Left renal cortex interstitium (tissue), 4 donors: ENCODE data around the gene DPH1. TPM values are rescaled to one million over a fixed set of nuclear protein-coding genes. Genes with fewer than 3 reads are reported as not detected.

Source experiments
- DNase-seq, 4 donors: peaks; one replicate each; pipeline ENCODE4 v3.0.0-alpha.2; 2013; ENCODE audit warnings: low read depth in 4 of 4, low spot score in 2 of 4, missing footprints in 1 of 4
- polyA plus RNA-seq, 4 donors: library from polyadenylated mRNA; unstranded; fragments of 120-200 nt; gene quantifications; one replicate each; pipeline ENCODE4 v1.2.1, GENCODE V29; 2013; ENCODE audit not compliant: insufficient read length in 4 of 4

The DPH1 gene
- polyA plus RNA-seq, 4 donors, result 33.1 to 72.4 (median 51.4) TPM

GRCh38 chr17:2048805-2049204 is 18.9 kb downstream of the DPH1 start:
- DNase-seq, result no peak

DNA sequence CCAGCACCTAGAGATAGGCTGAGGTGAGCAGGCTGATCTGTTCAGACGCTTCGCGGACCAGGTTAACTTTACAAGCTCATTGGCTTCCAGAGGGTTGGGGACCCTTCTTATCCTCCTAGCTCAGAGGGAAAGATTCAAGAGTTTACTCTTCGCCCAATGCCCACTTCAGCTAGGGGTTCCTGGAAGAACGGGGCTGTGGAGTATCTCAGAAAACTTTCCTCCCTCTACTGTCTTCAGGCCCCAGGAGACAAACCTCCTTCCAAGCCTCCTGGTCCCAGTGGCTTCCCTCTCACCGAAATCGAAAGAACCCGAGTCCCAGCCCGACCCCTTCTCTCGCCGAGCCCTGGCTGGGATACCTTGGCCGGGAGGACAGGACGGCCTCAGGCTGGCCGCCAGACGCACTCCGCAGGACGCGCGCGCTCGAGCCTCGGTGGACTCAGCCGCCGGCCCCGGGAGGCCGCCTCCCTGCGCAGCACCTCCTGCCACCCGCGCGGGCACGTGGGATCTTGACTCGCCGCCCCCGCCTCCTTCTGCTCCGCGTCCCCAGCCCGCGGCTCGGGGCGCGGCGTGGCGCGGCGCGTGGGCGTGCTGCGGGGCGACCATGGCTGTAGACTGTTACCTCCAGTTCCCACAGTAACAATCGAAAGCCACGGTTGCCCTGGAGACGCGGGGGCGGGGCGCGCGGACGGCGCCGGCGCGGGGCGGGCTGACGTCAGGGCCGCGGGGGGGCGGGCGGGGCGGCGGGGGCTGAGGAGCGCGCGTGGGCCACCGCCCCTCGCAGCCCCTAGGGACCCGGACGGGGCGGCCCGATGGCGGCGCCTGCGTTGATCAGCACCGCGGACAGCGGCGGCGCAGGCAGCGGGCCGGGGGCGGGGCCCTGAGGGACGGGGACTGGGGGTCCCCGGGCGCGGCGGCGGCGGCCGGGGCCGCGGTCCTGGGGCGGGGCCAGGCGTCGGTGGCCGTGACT is 19.7 kb downstream of the DPH1 start:
- DNase-seq, result no peak

DNA sequence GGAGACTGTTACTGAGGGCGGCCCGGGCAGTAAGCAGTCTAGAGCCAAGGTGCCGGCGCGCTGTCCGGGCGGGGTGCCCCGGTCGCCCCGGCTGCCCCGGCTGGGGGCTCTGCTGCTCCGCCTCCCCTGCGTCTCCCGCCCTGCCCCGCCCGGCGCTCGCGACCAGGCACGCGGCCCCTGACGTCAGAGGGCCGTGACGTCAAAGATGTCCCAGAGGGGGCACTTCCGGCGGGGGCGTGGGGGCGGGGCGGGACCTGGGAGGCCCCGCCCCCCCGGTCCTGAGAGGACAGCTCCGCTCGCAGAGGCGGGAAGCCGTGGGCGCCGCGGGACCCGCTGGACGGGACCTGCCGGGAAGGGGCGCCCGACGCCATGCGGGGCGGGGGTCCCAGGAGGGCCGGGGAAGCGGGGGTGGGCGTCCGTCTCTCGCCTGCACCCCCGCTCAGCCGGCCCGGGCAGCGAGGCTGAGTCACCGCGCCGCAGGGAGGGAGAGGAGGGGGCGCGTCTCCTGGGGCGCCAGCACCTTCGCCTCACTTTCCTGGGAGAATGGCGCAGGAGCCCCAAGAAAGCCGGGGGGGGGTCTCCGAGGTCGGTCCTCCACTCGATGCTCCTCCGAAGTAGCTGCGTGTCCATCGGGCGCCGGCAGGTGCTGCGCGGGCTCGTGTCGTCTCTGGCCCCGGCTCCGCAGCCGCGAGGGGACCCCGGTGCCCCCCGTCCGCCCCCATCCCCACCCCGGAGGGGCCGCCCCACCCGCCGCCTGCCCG is 20.5 kb downstream of the DPH1 start:
- DNase-seq, result no peak

- no peak for DNase-seq
Measured at GRCh38 chr17:2051061-2051932, 21.3 kb downstream of the DPH1 start.

GRCh38 chr17:2051933-2052559 is 22.1 kb downstream of the DPH1 start:
- DNase-seq, result no peak

GRCh38 chr17:2053380-2054261 is 23.7 kb downstream of the DPH1 start:
- DNase-seq, result no peak

- DNase-seq, result no peak
Measured at GRCh38 chr17:2054262-2054511, 24.2 kb downstream of the DPH1 start.

DNA sequence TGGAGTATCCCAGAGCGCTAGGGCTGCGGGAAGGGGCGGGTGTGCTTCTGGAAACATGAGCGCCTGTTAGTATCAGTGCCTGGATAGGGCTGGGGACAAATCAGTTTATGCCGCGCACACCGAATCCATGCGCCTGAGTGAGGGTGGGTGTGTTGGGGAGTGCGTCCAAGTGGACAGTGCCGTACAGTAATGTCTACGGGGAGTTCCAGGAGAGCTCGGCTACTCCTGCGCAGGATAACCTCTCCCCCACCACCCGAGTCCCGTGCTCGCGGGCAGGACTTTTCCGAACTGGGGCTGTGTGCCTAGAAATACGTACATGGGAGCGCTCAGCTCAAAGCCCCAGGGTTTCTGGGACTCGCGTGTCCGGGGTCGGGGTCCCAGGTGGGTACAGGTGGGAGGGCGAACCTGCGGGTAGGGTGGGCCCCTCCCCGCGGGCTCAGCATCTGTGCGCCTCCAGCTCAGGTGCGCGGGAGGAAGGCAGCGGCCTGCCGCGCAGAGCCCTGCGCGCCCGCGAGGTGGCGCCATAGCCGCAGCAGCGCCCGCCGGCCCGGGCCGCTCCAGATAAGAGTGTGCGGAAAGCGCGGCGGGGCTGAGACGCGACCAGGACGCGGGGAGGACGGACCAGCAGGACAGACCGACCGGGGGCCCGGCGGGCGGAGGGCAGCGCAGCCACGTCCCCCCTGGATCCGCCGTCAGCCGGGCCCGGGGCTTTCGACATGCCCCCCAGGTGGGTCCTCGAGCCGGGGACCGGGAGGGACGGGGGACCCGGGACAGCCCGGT is 24.7 kb downstream of the DPH1 start, which contains the start of gene HIC1:
HIC1 (plus strand) TSS at position 592 of the 780 bp plus-strand sequence. CDS start 1,588 bp downstream, outside the sequence.
- DNase-seq, result no peak

GRCh38 chr17:2055292-2056205 is 25.6 kb downstream of the DPH1 start:
- DNase-seq, result no peak

GRCh38 chr17:2056206-2057174 is 26.5 kb downstream of the DPH1 start:
- no peak for DNase-seq

DNA sequence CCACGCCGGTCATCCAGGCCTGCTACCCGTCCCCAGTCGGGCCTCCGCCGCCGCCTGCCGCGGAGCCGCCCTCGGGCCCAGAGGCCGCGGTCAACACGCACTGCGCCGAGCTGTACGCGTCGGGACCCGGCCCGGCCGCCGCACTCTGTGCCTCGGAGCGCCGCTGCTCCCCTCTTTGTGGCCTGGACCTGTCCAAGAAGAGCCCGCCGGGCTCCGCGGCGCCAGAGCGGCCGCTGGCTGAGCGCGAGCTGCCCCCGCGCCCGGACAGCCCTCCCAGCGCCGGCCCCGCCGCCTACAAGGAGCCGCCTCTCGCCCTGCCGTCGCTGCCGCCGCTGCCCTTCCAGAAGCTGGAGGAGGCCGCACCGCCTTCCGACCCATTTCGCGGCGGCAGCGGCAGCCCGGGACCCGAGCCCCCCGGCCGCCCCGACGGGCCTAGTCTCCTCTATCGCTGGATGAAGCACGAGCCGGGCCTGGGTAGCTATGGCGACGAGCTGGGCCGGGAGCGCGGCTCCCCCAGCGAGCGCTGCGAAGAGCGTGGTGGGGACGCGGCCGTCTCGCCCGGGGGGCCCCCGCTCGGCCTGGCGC is 27.3 kb downstream of the DPH1 start:
- no peak for DNase-seq

GRCh38 chr17:2057760-2058585 is 28.0 kb downstream of the DPH1 start:
- DNase-seq, result no peak

DNA sequence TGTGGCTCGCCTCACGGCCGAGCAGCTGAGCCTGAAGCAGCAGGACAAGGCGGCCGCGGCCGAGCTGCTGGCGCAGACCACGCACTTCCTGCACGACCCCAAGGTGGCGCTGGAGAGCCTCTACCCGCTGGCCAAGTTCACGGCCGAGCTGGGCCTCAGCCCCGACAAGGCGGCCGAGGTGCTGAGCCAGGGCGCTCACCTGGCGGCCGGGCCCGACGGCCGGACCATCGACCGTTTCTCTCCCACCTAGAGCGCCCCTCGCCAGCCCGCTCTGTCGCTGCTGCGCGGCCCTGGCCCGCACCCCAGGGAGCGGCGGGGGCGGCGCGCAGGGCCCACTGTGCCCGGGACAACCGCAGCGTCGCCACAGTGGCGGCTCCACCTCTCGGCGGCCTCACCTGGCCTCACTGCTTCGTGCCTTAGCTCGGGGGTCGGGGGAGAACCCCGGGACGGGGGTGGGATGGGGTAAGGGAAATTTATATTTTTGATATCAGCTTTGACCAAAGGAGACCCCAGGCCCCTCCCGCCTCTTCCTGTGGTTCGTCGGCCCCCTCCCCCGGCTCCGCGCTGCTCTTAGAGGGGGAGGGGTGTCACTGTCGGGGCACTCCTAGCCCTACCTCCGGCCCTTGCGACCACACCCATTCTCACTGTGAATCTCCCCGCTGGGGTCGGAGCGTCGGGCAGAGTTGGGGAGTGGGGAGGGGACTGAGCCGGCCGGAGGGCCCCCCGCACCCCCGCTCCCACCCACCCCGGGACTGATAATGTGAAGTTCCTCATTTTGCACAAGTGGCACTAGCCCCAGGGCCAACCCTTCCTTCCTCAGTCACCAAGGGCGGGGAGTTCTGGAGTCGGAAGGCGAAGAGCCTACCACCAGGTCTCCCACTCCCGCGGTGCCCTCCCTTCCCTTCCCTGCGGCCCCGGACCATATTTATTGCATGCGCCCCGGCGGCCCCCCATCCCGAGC is 28.9 kb downstream of the DPH1 start:
- no peak for DNase-seq
